Stimulated activated CD8-positive, alpha-beta memory T cell treated with anti-CD3 and anti-CD28 coated beads, Interleukin-2, amount 100 ng/mL, for 1 hour (primary cell): ENCODE data around the gene ASXL1.

Source experiments
- DNase-seq, 2 donors: peaks; one replicate each; pipeline ENCODE4 v3.0.0-alpha.2; 2020; ENCODE audit warnings: low read depth in 2 of 2

The ASXL1 gene

GRCh38 chr20:32440069-32440757 lies 82.1 kb downstream of the ASXL1 start:
- no peak for DNase-seq

GRCh38 chr20:32440758-32441078 lies 82.6 kb downstream of the ASXL1 start:
- no peak for DNase-seq

- DNase-seq: no peak
Measured at GRCh38 chr20:32441638-32442037, 83.5 kb downstream of the ASXL1 start.

- no peak for DNase-seq
Measured at GRCh38 chr20:32442630-32443373, 84.7 kb downstream of the ASXL1 start.

GRCh38 chr20:32443386-32443974 lies 85.3 kb downstream of the ASXL1 start:
- no peak for DNase-seq

- no peak for DNase-seq
Measured at GRCh38 chr20:32444474-32445220, 86.5 kb downstream of the ASXL1 start.

GRCh38 chr20:32445539-32446273 lies 87.6 kb downstream of the ASXL1 start:
- DNase-seq: no peak

GRCh38 chr20:32446301-32447100 lies 88.4 kb downstream of the ASXL1 start:
- DNase-seq: no peak

- no peak for DNase-seq
Measured at GRCh38 chr20:32447136-32448027, 89.3 kb downstream of the ASXL1 start.

- DNase-seq: no peak
Measured at GRCh38 chr20:32448306-32449056, 90.3 kb downstream of the ASXL1 start.

GRCh38 chr20:32449057-32449889 lies 91.1 kb downstream of the ASXL1 start:
- DNase-seq: no peak

- DNase-seq: no peak
Measured at GRCh38 chr20:32449890-32450401, 91.8 kb downstream of the ASXL1 start.

- DNase-seq: no peak
Measured at GRCh38 chr20:32450484-32451061, 92.4 kb downstream of the ASXL1 start.

GRCh38 chr20:32451340-32451681 lies 93.2 kb downstream of the ASXL1 start:
- DNase-seq: no peak

- no peak for DNase-seq
Measured at GRCh38 chr20:32451682-32452461, 93.7 kb downstream of the ASXL1 start.

GRCh38 chr20:32452776-32453466 lies 94.8 kb downstream of the ASXL1 start:
- DNase-seq: no peak
